ENCODE data around the gene CD40. TPM values are rescaled to one million over a fixed set of nuclear protein-coding genes. Genes with fewer than 3 reads are reported as not detected.
A peak's percentile ranks its signal among the peaks of the same experiment; 100 is the strongest.

CD40 gene
- total RNA-seq: 1 to 10 TPM; 4.0 to 5.1 TPM

- Mint-ChIP-seq H3K4me1 (peaks cover 11% of the 10 kb centered on the region), H3K4me3 (peak within 1 kb of the TSS; percentile 90), H3K9me3 (ENCODE audit: low read depth) (no peaks in the 10 kb centered on the region), H3K27me3 (peaks cover 17% of the 10 kb centered on the region), H3K36me3 (ENCODE audit: low read depth) (peaks cover 2% of the 10 kb centered on the region), H3K27ac (peak within 1 kb of the TSS; percentile 78)
- intact Hi-C loops (cut with DNase I, micrococcal nuclease): loop anchor here in 1 of 2 experiments (1.0 kb wide), 2 partner anchors 29 to 95 kb away; partner anchors contain the start of gene NCOA5
- peak; percentile 98 for ATAC-seq
- CTCF ChIA-PET: interaction anchor here (0.6 to 0.9 kb wide), 3 partner anchors 10 to 1181 kb away, joined by 3 to 4 read pairs (median 3); no protein-coding TSS in a partner anchor
- POLR2A ChIA-PET: no interaction called here
- peak; percentile 81 for DNase-seq
These were observed at the start of gene CD40 for GRCh38 chr20:46117704-46118467. Gene CD40, plus strand, starts transcription at chr20:46118314. Its CDS starts 30 bp downstream, at chr20:46118344.

- POLR2A ChIA-PET: interaction anchor here (0.6 kb wide), 1 partner anchor 257 kb away, joined by 4 read pairs; no protein-coding TSS in a partner anchor
- intact Hi-C loops (cut with DNase I, micrococcal nuclease): no loop called here
- ATAC-seq (no peak), DNase-seq (no peak)
- CTCF ChIA-PET: interaction anchor here (0.9 kb wide), 1 partner anchor 623 kb away, joined by 4 read pairs; no protein-coding TSS in a partner anchor
- Mint-ChIP-seq H3K27ac (no peak overlapping the region), H3K4me1 (no peaks in the 10 kb centered on the region), H3K36me3 (ENCODE audit: low read depth) (peaks cover 38% of the 10 kb centered on the region), H3K4me3 (no peak overlapping the region), H3K27me3 (no peaks in the 10 kb centered on the region), H3K9me3 (ENCODE audit: low read depth) (no peaks in the 10 kb centered on the region)
These were observed 47.8 kb upstream of the CD40 start for GRCh38 chr20:46070215-46070900.

GRCh38 chr20:46071573-46071972, 46.5 kb upstream of the CD40 start:
- CTCF ChIA-PET: interaction anchor here (0.7 kb wide), 1 partner anchor 84 kb away, joined by 3 read pairs; no protein-coding TSS in a partner anchor
- Mint-ChIP-seq H3K9me3 (ENCODE audit: low read depth) (no peaks in the 10 kb centered on the region), H3K36me3 (ENCODE audit: low read depth) (peaks cover 37% of the 10 kb centered on the region), H3K27me3 (no peaks in the 10 kb centered on the region), H3K4me1 (no peaks in the 10 kb centered on the region), H3K4me3 (no peak overlapping the region), H3K27ac (no peak overlapping the region)
- POLR2A ChIA-PET: no interaction called here
- no peak for ATAC-seq
- intact Hi-C loops (cut with DNase I, micrococcal nuclease): no loop called here
- DNase-seq: no peak

GRCh38 chr20:46073024-46073423, 45.1 kb upstream of the CD40 start:
- Mint-ChIP-seq H3K27ac (no peak overlapping the region), H3K36me3 (ENCODE audit: low read depth) (peaks cover 29% of the 10 kb centered on the region), H3K4me1 (no peaks in the 10 kb centered on the region), H3K4me3 (no peak overlapping the region), H3K9me3 (ENCODE audit: low read depth) (no peaks in the 10 kb centered on the region), H3K27me3 (no peaks in the 10 kb centered on the region)
- ATAC-seq (no peak), DNase-seq (no peak)
- ChIA-PET POLR2A (no interaction called here), CTCF (interaction anchor here (0.7 kb wide), 1 partner anchor 10 kb away, joined by 4 read pairs; no protein-coding TSS in a partner anchor)
- intact Hi-C loops (cut with DNase I, micrococcal nuclease): no loop called here

GRCh38 chr20:46073443-46073842, 44.7 kb upstream of the CD40 start:
- no peak overlapping the region for H3K4me3 Mint-ChIP-seq
- ChIA-PET POLR2A (no interaction called here), CTCF (interaction anchor here (0.7 kb wide), 1 partner anchor 10 kb away, joined by 4 read pairs; no protein-coding TSS in a partner anchor)
- peaks cover 25% of the 10 kb centered on the region for H3K36me3 Mint-ChIP-seq (ENCODE audit: low read depth)
- DNase-seq (no peak), ATAC-seq (no peak)
- intact Hi-C loops (cut with DNase I, micrococcal nuclease): no loop called here
- H3K27me3 Mint-ChIP-seq: no peaks in the 10 kb centered on the region
- no peaks in the 10 kb centered on the region for H3K9me3 Mint-ChIP-seq (ENCODE audit: low read depth)
- H3K4me1 Mint-ChIP-seq: no peaks in the 10 kb centered on the region
- H3K27ac Mint-ChIP-seq: no peak overlapping the region

GRCh38 chr20:46074006-46074405, 44.1 kb upstream of the CD40 start:
- Mint-ChIP-seq H3K36me3 (ENCODE audit: low read depth) (peaks cover 25% of the 10 kb centered on the region), H3K27ac (no peak overlapping the region), H3K9me3 (ENCODE audit: low read depth) (no peaks in the 10 kb centered on the region), H3K4me3 (no peak overlapping the region), H3K4me1 (no peaks in the 10 kb centered on the region), H3K27me3 (no peaks in the 10 kb centered on the region)
- ChIA-PET CTCF (no interaction called here), POLR2A (no interaction called here)
- intact Hi-C loops (cut with DNase I, micrococcal nuclease): no loop called here
- ATAC-seq (no peak), DNase-seq (no peak)

GRCh38 chr20:46076806-46077205, 41.3 kb upstream of the CD40 start:
- H3K4me3 Mint-ChIP-seq: no peak overlapping the region
- H3K4me1 Mint-ChIP-seq: peaks cover 4% of the 10 kb centered on the region
- intact Hi-C loops (cut with DNase I, micrococcal nuclease): no loop called here
- POLR2A ChIA-PET: no interaction called here
- no peaks in the 10 kb centered on the region for H3K9me3 Mint-ChIP-seq (ENCODE audit: low read depth)
- H3K27me3 Mint-ChIP-seq: no peaks in the 10 kb centered on the region
- no peak for ATAC-seq
- H3K36me3 Mint-ChIP-seq (ENCODE audit: low read depth): peaks cover 21% of the 10 kb centered on the region
- no peak for DNase-seq
- no peak overlapping the region for H3K27ac Mint-ChIP-seq
- CTCF ChIA-PET: interaction anchor here (0.6 kb wide), 1 partner anchor 16 kb away, joined by 3 read pairs; no protein-coding TSS in a partner anchor

GRCh38 chr20:46077642-46078305, 40.3 kb upstream of the CD40 start:
- ATAC-seq: no peak
- H3K27ac Mint-ChIP-seq: no peak overlapping the region
- intact Hi-C loops (cut with DNase I, micrococcal nuclease): no loop called here
- no peaks in the 10 kb centered on the region for H3K27me3 Mint-ChIP-seq
- no peaks in the 10 kb centered on the region for H3K9me3 Mint-ChIP-seq (ENCODE audit: low read depth)
- peaks cover 21% of the 10 kb centered on the region for H3K36me3 Mint-ChIP-seq (ENCODE audit: low read depth)
- no peak for DNase-seq
- peaks cover 10% of the 10 kb centered on the region for H3K4me1 Mint-ChIP-seq
- H3K4me3 Mint-ChIP-seq: no peak overlapping the region
- CTCF ChIA-PET: interaction anchor here (1.0 to 1.2 kb wide), 3 partner anchors 9 to 19 kb away, joined by 3 to 6 read pairs (median 5); no protein-coding TSS in a partner anchor
- POLR2A ChIA-PET: interaction anchor here (1.2 kb wide), 1 partner anchor 11 kb away, joined by 3 read pairs; no protein-coding TSS in a partner anchor

- POLR2A ChIA-PET: interaction anchor here (1.2 kb wide), 1 partner anchor 10 kb away, joined by 3 read pairs; no protein-coding TSS in a partner anchor
- H3K27ac Mint-ChIP-seq: no peak overlapping the region
- H3K27me3 Mint-ChIP-seq: no peaks in the 10 kb centered on the region
- intact Hi-C loops (cut with DNase I, micrococcal nuclease): no loop called here
- peaks cover 18% of the 10 kb centered on the region for H3K4me1 Mint-ChIP-seq
- ATAC-seq: no peak
- H3K9me3 Mint-ChIP-seq (ENCODE audit: low read depth): no peaks in the 10 kb centered on the region
- CTCF ChIA-PET: interaction anchor here (0.6 to 1.2 kb wide), 2 partner anchors 9 to 220 kb away, joined by 3 to 6 read pairs; no protein-coding TSS in a partner anchor
- no peak overlapping the region for H3K4me3 Mint-ChIP-seq
- H3K36me3 Mint-ChIP-seq (ENCODE audit: low read depth): peaks cover 18% of the 10 kb centered on the region
- DNase-seq: no peak
These were observed 39.2 kb upstream of the CD40 start for GRCh38 chr20:46078954-46079353.

GRCh38 chr20:46081074-46081473, 37.0 kb upstream of the CD40 start:
- ATAC-seq (no peak), DNase-seq (no peak)
- CTCF ChIA-PET: no interaction called here
- POLR2A ChIA-PET: no interaction called here
- Mint-ChIP-seq H3K27me3 (no peaks in the 10 kb centered on the region), H3K4me1 (peaks cover 38% of the 10 kb centered on the region), H3K36me3 (ENCODE audit: low read depth) (peaks cover 7% of the 10 kb centered on the region), H3K27ac (no peak overlapping the region), H3K4me3 (no peak overlapping the region), H3K9me3 (ENCODE audit: low read depth) (no peaks in the 10 kb centered on the region)
- intact Hi-C loops (cut with DNase I, micrococcal nuclease): no loop called here

GRCh38 chr20:46083101-46083500, 35.0 kb upstream of the CD40 start:
- DNase-seq: no peak
- H3K27me3 Mint-ChIP-seq: no peaks in the 10 kb centered on the region
- peaks cover 15% of the 10 kb centered on the region for H3K36me3 Mint-ChIP-seq (ENCODE audit: low read depth)
- intact Hi-C loops (cut with DNase I, micrococcal nuclease): no loop called here
- H3K27ac Mint-ChIP-seq: no peak overlapping the region
- ChIA-PET POLR2A (no interaction called here), CTCF (interaction anchor here (0.6 to 1.0 kb wide), 4 partner anchors 10 to 128 kb away, joined by 3 to 4 read pairs (median 3); partner anchors contain the start of gene MMP9)
- H3K4me3 Mint-ChIP-seq: no peak overlapping the region
- no peaks in the 10 kb centered on the region for H3K9me3 Mint-ChIP-seq (ENCODE audit: low read depth)
- H3K4me1 Mint-ChIP-seq: peaks cover 58% of the 10 kb centered on the region
- ATAC-seq: no peak
